GM12891 (cell line): Measurements from ENCODE around the gene TOR1B.

Source experiments
- DNase-seq: peaks from one replicate; pipeline ENCODE4 v3.0.0; 2011; ENCODE audit warnings: low spot score; ENCODE audit not compliant: insufficient read length
- FAIRE-seq: peaks from 2 replicates; lab custom pipeline; 2011; peaks lifted over from hg19 to GRCh38; lab: Jason Lieb, UNC
- PAX5 ChIP-seq: IDR thresholded peaks from 2 replicates; pipeline ENCODE4 v1.6.1; 2011; ENCODE audit warnings: low read length, moderate library complexity, mild to moderate bottlenecking; ENCODE audit not compliant: insufficient read depth, severe bottlenecking
- POLR2A ChIP-seq: IDR thresholded peaks from 2 replicates; pipeline ENCODE4 v1.6.1; 2011; ENCODE audit warnings: low read depth, low read length, control low read depth
- POLR2AphosphoS5 ChIP-seq: IDR thresholded peaks from 2 replicates; pipeline ENCODE4 v1.6.1; 2011; ENCODE audit warnings: low read depth, low read length, control low read depth
- POU2F2 ChIP-seq: IDR thresholded peaks from 2 replicates; pipeline ENCODE4 v1.6.1; 2011; ENCODE audit warnings: low read depth, mild to moderate bottlenecking, control low read depth, low read length, moderate library complexity
- SPI1 ChIP-seq: IDR thresholded peaks from 2 replicates; pipeline ENCODE4 v1.6.1; 2011; ENCODE audit warnings: low read depth, low read length, control low read depth
- TAF1 ChIP-seq: IDR thresholded peaks from 2 replicates; pipeline ENCODE4 v1.6.1; 2011; ENCODE audit warnings: low read depth, low read length, control low read depth

Gene TOR1B

GRCh38 chr9:129857207-129857606 is 54.2 kb downstream of the TOR1B start:
- TF ChIP-seq POU2F2 (no peak), POLR2A (no peak), SPI1 (no peak), POLR2AphosphoS5 (no peak), PAX5 (no peak), TAF1 (no peak)
- FAIRE-seq, result no peak

GRCh38 chr9:129858167-129858962 is 55.4 kb downstream of the TOR1B start:
- TF ChIP-seq TAF1 (no peak), PAX5 (no peak), POU2F2 (no peak), SPI1 (no peak), POLR2AphosphoS5 (no peak), POLR2A (no peak)
- FAIRE-seq, result no peak
- no peak for DNase-seq

More at GRCh38 chr9:129857207-129857606, 54.2 kb downstream of the TOR1B start:
- DNase-seq, result no peak
